ENCODE data around the gene MEP1A. TPM values are rescaled to one million over a fixed set of nuclear protein-coding genes. Genes with fewer than 3 reads are reported as not detected.

MEP1A gene
- total and polyA plus RNA-seq, 9 of the 15 experiments (the other 6 are each of a cell fraction or from before 2014, with no cell fraction given): not detected

DNA sequence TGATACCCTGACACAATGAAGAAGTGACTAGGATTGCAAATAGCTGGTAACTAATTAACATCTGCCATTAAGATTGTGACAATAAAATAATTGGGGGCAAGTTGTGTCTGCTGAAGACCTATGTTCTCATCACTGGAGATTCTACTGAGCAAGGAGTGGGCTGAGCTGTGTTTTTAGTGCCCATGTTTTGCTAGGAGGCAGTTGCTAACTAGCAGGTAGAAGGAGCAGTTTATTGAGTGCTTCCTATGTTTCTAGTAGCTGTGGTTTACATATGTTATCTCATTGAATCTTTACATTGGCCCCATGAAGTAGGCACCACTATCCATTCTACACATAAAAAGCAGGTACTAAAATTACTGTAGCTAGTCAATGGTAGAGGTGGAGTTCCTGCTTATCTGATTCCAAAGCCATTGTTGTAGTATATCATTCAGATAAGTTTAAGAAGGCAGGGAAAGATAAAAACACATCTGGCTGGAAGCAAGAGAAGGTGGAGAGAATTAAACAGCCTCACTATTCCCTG is 2.8 kb upstream of the MEP1A start:
- Histone ChIP-seq H3K4me2 (ENCODE audit: insufficient read depth, low read length) (no peak overlapping the region), H3K27ac (ENCODE audit: extremely low read depth, low read depth, low read length) (no peak overlapping the region), H3K79me2 (ENCODE audit: control insufficient read depth, insufficient read depth, low read length) (no peaks in the 10 kb centered on the region), H2AFZ (ENCODE audit: low read depth, low read length) (no peak overlapping the region), H3K36me3 (ENCODE audit: control insufficient read depth, insufficient read depth, low read length) (no peaks in the 10 kb centered on the region), H3K9me3 (replicated peaks; ENCODE audit: control insufficient read depth, insufficient read depth, low read depth, low read length) (no peaks in the 10 kb centered on the region), H3K9me1 (ENCODE audit: control insufficient read depth, insufficient read depth, low read length) (no peaks in the 10 kb centered on the region), H3K9ac (ENCODE audit: insufficient read depth in 1 of 2, low read depth in 2 of 2, low read length in 2 of 2) (no peak overlapping the region), H3K4me1 (replicated peaks in 1 of 2; ENCODE audit: control insufficient read depth in 2 of 2, insufficient read depth in 2 of 2, low read length in 2 of 2) (no peaks in the 10 kb centered on the region), H3K4me3 (no peak overlapping the region), H3K27me3 (ENCODE audit: control insufficient read depth in 2 of 2, insufficient read depth in 2 of 2, low read length in 2 of 2) (no peaks in the 10 kb centered on the region), H4K20me1 (replicated peaks; ENCODE audit: control insufficient read depth, insufficient read depth, low read length) (no peaks in the 10 kb centered on the region)
- no peak for DNase-seq (ENCODE audit: extremely low read depth in 1 of 4, low spot score in 3 of 4)
- intact Hi-C loops (cut with micrococcal nuclease): no loop called here
- no peak for ATAC-seq
- POLR2A ChIA-PET: no interaction called here
- FAIRE-seq: no peak
- in situ Hi-C loops (cut with MboI): no loop called here
- CTCF ChIA-PET (ENCODE audit: low intra/inter-chr PET ratio): no interaction called here
- BruUV-seq (replicated peaks): no TSS peak
- TF ChIP-seq, protein P1, sequence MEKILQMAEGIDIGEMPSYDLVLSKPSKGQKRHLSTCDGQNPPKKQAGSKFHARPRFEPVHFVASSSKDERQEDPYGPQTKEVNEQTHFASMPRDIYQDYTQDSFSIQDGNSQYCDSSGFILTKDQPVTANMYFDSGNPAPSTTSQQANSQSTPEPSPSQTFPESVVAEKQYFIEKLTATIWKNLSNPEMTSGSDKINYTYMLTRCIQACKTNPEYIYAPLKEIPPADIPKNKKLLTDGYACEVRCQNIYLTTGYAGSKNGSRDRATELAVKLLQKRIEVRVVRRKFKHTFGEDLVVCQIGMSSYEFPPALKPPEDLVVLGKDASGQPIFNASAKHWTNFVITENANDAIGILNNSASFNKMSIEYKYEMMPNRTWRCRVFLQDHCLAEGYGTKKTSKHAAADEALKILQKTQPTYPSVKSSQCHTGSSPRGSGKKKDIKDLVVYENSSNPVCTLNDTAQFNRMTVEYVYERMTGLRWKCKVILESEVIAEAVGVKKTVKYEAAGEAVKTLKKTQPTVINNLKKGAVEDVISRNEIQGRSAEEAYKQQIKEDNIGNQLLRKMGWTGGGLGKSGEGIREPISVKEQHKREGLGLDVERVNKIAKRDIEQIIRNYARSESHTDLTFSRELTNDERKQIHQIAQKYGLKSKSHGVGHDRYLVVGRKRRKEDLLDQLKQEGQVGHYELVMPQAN (IDR thresholded peaks at IDR 0.05; ENCODE audit: borderline replicate concordance): no peak
- no peak for TF ChIP-seq HDGF (IDR thresholded peaks at IDR 0.05)
- TF ChIP-seq SP2 (IDR thresholded peaks at IDR 0.05; ENCODE audit: extremely low read depth, low read depth, low read length, poor library complexity, severe bottlenecking): no peak
- TF ChIP-seq NCOA4 (IDR thresholded peaks at IDR 0.05; ENCODE audit: partially characterized antibody): no peak
- TF ChIP-seq TARDBP (IDR thresholded peaks at IDR 0.05): no peak
- TF ChIP-seq, protein P2, sequence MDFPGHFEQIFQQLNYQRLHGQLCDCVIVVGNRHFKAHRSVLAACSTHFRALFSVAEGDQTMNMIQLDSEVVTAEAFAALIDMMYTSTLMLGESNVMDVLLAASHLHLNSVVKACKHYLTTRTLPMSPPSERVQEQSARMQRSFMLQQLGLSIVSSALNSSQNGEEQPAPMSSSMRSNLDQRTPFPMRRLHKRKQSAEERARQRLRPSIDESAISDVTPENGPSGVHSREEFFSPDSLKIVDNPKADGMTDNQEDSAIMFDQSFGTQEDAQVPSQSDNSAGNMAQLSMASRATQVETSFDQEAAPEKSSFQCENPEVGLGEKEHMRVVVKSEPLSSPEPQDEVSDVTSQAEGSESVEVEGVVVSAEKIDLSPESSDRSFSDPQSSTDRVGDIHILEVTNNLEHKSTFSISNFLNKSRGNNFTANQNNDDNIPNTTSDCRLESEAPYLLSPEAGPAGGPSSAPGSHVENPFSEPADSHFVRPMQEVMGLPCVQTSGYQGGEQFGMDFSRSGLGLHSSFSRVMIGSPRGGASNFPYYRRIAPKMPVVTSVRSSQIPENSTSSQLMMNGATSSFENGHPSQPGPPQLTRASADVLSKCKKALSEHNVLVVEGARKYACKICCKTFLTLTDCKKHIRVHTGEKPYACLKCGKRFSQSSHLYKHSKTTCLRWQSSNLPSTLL (IDR thresholded peaks at IDR 0.05): no peak
- no peak for TF ChIP-seq RBM39 (optimal IDR thresholded peaks at IDR 0.05; ENCODE audit: low read depth, low read length)
- TF ChIP-seq, protein P3, sequence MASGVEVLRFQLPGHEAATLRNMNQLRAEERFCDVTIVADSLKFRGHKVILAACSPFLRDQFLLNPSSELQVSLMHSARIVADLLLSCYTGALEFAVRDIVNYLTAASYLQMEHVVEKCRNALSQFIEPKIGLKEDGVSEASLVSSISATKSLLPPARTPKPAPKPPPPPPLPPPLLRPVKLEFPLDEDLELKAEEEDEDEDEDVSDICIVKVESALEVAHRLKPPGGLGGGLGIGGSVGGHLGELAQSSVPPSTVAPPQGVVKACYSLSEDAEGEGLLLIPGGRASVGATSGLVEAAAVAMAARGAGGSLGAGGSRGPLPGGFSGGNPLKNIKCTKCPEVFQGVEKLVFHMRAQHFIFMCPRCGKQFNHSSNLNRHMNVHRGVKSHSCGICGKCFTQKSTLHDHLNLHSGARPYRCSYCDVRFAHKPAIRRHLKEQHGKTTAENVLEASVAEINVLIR (CRISPR knock-in tag; IDR thresholded peaks at IDR 0.05): no peak
- no peak for TF ChIP-seq TCF7 (IDR thresholded peaks at IDR 0.05; ENCODE audit: borderline replicate concordance)
- TF ChIP-seq, protein P4, sequence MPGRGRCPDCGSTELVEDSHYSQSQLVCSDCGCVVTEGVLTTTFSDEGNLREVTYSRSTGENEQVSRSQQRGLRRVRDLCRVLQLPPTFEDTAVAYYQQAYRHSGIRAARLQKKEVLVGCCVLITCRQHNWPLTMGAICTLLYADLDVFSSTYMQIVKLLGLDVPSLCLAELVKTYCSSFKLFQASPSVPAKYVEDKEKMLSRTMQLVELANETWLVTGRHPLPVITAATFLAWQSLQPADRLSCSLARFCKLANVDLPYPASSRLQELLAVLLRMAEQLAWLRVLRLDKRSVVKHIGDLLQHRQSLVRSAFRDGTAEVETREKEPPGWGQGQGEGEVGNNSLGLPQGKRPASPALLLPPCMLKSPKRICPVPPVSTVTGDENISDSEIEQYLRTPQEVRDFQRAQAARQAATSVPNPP (IDR thresholded peaks at IDR 0.05; ENCODE audit: borderline replicate concordance, insufficient read depth, insufficient read length): no peak
- TF ChIP-seq, protein P5, sequence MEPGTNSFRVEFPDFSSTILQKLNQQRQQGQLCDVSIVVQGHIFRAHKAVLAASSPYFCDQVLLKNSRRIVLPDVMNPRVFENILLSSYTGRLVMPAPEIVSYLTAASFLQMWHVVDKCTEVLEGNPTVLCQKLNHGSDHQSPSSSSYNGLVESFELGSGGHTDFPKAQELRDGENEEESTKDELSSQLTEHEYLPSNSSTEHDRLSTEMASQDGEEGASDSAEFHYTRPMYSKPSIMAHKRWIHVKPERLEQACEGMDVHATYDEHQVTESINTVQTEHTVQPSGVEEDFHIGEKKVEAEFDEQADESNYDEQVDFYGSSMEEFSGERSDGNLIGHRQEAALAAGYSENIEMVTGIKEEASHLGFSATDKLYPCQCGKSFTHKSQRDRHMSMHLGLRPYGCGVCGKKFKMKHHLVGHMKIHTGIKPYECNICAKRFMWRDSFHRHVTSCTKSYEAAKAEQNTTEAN (CRISPR knock-in tag; IDR thresholded peaks at IDR 0.05): no peak
- TF ChIP-seq HNRNPK (IDR thresholded peaks at IDR 0.05; ENCODE audit: low read depth, low read length, poor library complexity, severe bottlenecking): no peak
- TF ChIP-seq, protein P6, sequence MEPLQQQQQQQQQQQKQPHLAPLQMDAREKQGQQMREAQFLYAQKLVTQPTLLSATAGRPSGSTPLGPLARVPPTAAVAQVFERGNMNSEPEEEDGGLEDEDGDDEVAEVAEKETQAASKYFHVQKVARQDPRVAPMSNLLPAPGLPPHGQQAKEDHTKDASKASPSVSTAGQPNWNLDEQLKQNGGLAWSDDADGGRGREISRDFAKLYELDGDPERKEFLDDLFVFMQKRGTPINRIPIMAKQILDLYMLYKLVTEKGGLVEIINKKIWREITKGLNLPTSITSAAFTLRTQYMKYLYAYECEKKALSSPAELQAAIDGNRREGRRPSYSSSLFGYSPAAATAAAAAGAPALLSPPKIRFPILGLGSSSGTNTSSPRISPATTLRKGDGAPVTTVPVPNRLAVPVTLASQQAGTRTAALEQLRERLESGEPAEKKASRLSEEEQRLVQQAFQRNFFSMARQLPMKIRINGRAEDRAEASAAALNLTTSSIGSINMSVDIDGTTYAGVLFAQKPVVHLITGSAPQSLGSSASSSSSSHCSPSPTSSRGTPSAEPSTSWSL (CRISPR knock-in tag; IDR thresholded peaks at IDR 0.05; ENCODE audit: borderline replicate concordance): no peak

Measured in K562 (cell line).